ENCODE results near the gene MBD5.

DNA sequence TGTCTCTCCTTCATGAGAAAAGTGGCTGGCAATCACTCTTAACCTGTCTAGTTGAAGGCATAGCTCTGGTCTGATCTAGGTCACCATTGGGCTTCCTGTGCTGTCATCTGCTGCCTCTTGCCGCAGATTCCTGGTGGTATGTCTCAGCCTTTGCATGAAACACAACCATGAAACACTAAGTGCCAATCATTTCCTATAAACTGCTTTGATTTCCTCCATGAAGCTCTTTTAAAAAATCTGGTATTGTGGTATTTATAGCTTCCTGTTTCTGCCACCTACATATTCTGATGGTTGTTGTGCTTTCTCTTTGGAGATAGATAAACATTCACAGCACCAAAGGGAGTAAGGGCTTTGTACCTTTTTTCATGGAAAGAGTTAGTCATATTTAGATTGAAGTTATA, 503.6 kb downstream of the MBD5 start:
- TF ChIP-seq, protein P1, sequence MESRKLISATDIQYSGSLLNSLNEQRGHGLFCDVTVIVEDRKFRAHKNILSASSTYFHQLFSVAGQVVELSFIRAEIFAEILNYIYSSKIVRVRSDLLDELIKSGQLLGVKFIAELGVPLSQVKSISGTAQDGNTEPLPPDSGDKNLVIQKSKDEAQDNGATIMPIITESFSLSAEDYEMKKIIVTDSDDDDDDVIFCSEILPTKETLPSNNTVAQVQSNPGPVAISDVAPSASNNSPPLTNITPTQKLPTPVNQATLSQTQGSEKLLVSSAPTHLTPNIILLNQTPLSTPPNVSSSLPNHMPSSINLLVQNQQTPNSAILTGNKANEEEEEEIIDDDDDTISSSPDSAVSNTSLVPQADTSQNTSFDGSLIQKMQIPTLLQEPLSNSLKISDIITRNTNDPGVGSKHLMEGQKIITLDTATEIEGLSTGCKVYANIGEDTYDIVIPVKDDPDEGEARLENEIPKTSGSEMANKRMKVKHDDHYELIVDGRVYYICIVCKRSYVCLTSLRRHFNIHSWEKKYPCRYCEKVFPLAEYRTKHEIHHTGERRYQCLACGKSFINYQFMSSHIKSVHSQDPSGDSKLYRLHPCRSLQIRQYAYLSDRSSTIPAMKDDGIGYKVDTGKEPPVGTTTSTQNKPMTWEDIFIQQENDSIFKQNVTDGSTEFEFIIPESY (IDR thresholded peaks at IDR 0.05), result no peak
- TF ChIP-seq, protein P2, sequence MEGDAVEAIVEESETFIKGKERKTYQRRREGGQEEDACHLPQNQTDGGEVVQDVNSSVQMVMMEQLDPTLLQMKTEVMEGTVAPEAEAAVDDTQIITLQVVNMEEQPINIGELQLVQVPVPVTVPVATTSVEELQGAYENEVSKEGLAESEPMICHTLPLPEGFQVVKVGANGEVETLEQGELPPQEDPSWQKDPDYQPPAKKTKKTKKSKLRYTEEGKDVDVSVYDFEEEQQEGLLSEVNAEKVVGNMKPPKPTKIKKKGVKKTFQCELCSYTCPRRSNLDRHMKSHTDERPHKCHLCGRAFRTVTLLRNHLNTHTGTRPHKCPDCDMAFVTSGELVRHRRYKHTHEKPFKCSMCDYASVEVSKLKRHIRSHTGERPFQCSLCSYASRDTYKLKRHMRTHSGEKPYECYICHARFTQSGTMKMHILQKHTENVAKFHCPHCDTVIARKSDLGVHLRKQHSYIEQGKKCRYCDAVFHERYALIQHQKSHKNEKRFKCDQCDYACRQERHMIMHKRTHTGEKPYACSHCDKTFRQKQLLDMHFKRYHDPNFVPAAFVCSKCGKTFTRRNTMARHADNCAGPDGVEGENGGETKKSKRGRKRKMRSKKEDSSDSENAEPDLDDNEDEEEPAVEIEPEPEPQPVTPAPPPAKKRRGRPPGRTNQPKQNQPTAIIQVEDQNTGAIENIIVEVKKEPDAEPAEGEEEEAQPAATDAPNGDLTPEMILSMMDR (IDR thresholded peaks at IDR 0.05; ENCODE audit: low read depth, low read length, missing input control), result no peak
- TF ChIP-seq, protein P3, sequence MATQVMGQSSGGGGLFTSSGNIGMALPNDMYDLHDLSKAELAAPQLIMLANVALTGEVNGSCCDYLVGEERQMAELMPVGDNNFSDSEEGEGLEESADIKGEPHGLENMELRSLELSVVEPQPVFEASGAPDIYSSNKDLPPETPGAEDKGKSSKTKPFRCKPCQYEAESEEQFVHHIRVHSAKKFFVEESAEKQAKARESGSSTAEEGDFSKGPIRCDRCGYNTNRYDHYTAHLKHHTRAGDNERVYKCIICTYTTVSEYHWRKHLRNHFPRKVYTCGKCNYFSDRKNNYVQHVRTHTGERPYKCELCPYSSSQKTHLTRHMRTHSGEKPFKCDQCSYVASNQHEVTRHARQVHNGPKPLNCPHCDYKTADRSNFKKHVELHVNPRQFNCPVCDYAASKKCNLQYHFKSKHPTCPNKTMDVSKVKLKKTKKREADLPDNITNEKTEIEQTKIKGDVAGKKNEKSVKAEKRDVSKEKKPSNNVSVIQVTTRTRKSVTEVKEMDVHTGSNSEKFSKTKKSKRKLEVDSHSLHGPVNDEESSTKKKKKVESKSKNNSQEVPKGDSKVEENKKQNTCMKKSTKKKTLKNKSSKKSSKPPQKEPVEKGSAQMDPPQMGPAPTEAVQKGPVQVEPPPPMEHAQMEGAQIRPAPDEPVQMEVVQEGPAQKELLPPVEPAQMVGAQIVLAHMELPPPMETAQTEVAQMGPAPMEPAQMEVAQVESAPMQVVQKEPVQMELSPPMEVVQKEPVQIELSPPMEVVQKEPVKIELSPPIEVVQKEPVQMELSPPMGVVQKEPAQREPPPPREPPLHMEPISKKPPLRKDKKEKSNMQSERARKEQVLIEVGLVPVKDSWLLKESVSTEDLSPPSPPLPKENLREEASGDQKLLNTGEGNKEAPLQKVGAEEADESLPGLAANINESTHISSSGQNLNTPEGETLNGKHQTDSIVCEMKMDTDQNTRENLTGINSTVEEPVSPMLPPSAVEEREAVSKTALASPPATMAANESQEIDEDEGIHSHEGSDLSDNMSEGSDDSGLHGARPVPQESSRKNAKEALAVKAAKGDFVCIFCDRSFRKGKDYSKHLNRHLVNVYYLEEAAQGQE (IDR thresholded peaks at IDR 0.05), result no peak
- TF ChIP-seq SP1 (IDR thresholded peaks at IDR 0.05) (no peak), RAD21 (IDR thresholded peaks at IDR 0.05) (no peak), JUND (IDR thresholded peaks at IDR 0.05) (no peak), TAF1 (conservative IDR thresholded peaks at IDR 0.05) (no peak), HNF4G (IDR thresholded peaks at IDR 0.05) (no peak), EGR1 (IDR thresholded peaks at IDR 0.05; ENCODE audit: low read depth in 2 of 2) (no peak), RXRA (IDR thresholded peaks at IDR 0.05) (no peak), YY1 (IDR thresholded peaks at IDR 0.05) (no peak), GABPA (IDR thresholded peaks at IDR 0.05 in 1 of 2, conservative IDR thresholded peaks at IDR 0.05 in 1 of 2) (no peak)
- TF ChIP-seq, protein P4, sequence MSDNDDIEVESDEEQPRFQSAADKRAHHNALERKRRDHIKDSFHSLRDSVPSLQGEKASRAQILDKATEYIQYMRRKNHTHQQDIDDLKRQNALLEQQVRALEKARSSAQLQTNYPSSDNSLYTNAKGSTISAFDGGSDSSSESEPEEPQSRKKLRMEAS (IDR thresholded peaks at IDR 0.05), result no peak

Measured in liver (tissue), 3 donors.